Femur (tissue), 1 donor: ENCODE results near the gene LGI2.
"Not testable (repeated sequence)": the region's sequence is repeated elsewhere in the genome, so short reads cannot be mapped to it uniquely, and the experiment has no call there.

Source experiments
- DNase-seq: peaks from one replicate; pipeline ENCODE4 v3.0.0-alpha.2; 2017

The LGI2 gene, protein sequence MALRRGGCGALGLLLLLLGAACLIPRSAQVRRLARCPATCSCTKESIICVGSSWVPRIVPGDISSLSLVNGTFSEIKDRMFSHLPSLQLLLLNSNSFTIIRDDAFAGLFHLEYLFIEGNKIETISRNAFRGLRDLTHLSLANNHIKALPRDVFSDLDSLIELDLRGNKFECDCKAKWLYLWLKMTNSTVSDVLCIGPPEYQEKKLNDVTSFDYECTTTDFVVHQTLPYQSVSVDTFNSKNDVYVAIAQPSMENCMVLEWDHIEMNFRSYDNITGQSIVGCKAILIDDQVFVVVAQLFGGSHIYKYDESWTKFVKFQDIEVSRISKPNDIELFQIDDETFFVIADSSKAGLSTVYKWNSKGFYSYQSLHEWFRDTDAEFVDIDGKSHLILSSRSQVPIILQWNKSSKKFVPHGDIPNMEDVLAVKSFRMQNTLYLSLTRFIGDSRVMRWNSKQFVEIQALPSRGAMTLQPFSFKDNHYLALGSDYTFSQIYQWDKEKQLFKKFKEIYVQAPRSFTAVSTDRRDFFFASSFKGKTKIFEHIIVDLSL

DNA sequence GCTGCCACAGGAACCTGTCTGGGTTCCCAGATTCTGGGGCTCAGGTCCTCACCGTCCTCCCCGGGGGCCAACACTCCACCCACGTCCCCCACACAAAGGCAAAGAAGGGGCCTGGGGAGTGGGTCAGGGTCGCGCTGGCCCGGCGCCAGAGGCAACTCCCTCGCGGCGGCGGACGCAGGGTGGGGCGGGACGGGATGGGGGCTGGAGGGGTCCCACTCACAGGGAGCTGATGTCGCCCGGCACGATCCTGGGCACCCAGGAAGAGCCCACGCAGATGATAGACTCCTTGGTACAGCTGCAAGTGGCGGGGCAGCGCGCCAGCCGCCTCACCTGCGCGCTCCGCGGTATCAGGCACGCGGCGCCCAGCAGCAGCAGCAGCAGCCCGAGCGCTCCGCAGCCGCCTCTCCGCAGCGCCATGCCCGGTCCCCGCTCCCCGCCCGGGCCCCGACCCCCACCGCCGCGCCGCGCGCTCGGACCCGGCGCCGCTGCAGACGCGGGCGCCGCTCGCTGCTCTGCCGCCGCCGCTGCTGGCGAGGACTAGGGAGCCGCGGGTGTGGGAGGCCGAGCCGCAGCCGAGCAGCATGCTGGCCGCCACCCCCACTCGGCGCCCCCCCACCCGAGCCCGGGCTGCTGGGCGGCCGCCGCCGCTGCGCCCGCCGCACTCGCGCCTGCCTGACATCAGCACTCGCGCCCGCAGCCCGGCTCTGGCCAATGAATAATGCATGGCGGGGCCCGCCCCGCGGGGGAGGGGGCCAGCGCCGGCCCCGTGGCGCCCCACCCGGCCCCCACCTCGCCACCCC, at the start of gene LGI2:
LGI2 (minus strand) TSS at position 670 of the 800 bp plus-strand sequence; CDS start at position 417, 253 bp downstream.
- peak; percentile 63 for DNase-seq

DNA sequence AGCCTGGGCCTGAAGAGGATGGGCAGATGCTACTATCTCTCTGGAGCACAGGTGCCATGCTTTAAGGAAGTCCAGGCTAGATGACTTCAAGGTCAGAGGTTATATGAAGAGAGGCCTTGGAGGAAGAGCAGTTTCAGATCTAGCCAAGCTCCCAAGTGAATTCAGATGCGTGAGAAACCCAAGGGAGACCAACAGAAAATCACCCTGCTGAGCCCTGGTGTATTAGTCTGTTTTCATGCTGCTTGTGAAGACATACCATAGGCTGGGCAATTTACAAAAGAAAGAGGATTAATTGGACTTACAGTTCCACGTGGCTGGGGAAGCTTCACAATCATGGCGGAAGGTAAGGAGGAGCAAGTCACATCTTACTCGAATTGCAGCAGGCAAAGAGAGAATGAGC, 47.8 kb upstream of the LGI2 start:
- no peak for DNase-seq

DNA sequence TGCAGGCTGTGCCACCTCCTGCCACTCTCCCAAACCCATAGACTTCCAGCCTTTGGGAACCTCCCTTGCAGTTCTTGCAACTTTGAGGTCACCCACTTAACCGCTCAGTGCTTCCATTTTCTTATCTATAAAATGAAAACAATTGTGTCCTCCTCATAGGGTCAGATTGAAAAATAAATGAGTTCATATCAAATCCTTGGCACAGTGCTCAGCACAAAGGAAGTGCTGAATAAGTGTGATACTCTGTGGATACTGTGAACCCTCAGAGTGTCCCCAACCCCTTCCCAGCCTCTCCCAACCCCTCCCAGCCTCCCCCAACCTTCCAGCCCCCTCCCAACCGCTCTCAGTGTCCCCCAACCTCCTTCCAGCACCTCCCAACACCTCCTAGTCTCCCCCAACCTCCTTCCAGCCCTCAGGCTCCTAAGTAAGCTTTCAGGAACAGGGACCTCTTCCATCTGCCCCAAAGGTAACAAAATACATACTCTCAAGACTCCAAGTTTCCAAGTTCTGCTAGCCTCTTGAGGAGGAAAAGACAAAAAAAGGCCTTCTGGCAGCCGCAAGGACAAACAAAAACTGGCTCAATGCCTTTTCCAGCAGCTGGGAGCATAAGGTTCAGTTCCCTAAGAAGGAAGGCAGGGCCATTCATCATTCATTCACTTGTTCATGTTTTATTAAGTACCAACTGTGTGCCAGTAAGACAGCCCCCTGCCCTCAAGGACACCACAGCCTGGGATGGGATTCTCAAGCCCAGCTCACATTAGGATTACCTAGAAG, 46.1 kb upstream of the LGI2 start:
- no peak for DNase-seq

DNA sequence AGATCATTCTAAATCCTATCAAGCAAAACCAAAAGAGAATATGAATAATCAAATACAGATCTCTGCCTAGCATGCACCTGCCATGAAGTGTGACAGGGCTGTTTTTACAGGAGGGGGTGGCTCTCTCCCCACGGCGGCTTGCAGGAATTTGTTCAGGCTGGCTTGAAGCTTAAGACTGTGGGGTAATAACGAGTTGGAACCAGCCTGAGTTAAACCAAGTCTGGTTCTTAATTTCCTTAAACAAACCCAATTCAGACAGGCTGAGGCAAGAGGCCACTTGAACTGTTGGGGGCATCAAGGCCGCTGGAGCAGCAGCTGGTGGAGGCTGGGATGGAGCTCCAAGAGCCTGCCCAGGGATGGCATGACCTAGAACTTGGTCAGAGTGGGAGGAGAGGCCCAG, 45.1 kb upstream of the LGI2 start:
- DNase-seq, result no peak

DNA sequence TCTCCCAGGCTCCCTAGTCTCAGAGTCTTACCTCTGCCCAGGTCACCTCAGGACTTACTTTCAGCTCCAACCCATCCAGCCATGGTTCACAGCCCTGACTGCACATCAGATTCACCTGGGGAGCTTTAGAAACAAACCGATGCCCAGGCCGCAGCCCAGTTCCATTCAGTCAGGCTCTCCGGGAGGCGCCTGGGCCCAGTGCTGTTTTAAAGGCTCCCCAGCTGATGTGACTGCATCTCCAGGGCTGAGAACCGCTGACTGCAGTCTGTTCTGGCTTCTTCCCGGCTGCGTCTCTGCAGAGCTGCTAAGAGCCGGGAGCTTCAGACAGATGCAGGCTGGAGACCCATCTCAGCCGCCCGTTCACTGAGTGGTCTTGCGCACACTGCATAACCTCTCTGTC, 44.4 kb upstream of the LGI2 start:
- DNase-seq, result no peak

DNA sequence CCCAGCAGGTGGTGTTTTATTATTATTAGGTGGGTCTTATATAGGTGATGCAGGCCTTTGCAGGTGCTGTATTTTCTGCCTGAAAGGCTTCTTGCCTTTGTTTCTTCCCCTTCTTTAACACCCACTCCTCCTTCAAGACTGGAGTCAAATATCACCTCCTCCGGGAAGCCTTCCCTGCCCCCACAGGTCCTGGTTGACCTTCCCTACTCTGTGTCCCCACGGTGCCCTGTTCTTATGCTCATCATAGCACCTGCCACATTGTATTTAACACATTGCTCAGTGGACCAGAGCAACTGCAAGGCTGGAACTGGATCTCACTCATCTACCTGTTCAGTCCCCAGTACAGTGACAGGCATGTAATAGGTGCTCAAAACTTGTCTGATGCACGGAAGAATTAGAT, 39.8 kb upstream of the LGI2 start:
- DNase-seq, result no peak

DNA sequence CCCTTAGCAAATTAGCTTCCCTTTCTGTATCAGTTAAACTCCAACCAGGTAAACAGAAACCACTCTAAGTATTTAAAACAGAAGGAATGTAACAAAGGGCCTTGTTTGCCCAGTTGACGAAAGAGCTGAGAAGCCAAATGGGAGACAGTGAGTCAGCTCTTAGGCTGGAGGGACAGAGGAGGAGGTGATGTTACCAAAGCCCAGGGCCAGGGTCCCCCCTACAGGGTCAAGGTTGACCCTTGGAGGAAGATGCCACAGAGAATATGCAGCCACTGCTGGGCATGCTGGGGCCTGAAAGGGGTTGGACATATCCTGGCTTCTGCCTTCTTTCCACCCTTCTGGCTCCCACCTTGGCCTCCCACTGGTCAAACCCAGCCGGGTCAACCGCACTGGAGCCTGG, 38.3 kb upstream of the LGI2 start:
- no peak for DNase-seq

DNA sequence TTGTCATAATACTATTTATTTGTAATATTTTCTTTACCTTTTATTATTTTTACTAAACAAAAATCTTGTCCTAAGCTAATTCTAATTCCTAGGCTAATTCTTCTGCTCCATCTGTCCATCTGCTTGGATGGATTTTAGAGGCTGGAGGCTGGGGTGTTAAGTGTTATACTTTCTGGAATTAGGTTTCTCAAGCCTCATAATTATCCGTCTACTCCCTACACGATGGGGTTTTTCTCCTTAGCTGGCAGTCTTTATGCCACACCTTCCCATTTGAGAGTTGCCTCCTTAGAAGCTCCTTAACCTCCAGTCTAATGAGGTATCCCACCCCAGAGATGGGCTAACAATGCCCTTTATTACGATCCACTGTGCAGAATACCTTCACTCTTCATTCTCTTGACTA, 37.6 kb upstream of the LGI2 start:
- DNase-seq, result no peak

DNA sequence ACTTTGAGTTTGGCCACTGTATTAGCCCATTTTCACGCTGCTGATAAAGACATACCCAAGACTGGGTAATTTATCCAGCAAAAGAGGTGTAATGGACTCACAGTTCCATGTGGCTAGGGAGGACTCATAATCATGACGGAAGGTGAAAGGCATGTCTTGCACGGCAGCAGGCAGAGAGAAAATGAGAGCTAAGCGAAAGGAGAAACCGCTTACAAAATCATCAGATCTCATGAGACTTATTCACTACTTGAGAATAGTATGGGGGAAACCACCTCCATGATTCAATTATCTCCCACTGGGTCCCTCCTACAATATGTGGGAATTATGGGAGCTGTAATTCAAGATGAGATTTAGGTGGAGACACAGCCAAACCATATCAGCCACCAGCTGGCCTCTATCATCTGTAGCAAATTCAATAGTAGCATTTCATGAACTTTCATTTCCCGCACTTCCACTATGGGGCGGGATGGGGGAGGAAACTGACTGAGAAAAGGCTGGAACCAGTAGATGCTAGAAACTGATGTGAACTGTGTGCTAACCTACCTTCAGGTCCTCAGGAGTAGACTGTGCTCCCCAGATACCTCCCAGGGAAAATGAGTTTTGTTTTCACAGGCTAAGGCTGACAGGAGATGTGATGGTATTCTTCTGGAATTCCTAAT, 35.3 kb upstream of the LGI2 start:
- DNase-seq, result no peak

DNA sequence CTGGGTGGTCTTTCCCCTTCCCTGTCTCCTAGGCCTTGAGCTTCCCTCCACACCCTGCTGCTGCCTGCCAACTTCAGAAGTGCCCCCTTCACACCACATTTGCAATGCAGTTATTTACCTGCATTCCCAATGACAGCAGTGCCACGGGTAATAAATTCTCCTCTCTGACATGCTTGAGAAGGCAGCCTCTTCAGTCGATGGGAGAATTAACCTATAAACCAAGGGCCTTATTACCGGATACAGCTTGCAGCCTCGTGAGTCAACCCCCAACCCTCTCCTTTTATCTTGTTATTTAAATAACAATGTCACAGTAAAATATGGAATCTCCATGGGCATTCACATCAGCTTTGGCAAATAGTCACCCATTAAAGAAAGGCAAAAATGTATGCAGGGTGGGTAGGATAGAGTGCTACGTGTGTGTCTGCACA, 34.7 kb upstream of the LGI2 start:
- DNase-seq, result no peak

DNA sequence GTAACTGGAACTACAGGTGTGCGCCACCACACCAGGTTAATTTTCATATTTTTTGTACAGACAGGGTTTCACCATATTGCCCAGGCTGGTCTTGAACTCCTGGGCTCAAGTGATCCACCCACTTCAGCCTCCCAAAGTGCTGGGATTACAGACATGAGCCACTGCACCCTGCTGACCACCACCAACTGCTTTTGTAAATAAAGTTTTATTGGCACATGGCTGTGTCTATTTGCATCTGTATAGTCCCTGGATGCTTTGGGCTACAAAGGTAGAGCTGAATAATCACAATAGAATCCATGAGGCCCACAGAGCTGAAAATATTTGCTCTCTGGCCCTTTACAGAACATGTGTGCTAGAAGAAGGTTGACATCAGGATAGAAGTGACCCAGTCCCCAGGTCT, 33.7 kb upstream of the LGI2 start:
- not testable (repeated sequence) for DNase-seq

DNA sequence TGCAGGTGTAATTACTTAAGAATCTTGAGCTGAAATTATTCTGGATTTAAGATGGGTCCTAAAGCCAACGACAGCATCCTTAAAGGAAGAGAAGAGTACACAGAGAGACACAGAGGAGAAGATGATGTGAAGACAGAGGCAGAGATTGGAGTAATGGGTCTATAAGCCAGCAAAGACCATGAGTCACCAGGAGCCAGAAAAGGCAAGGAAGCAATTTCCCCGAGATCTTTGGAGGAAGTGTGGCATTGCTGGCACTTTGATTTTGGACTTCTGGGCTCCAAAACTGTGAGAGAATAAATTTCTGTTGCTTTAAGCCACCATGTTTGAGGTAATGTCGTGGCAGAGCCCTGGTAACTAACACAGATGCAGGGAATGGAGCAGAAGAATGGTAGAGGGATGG, 32.4 kb upstream of the LGI2 start:
- DNase-seq, result no peak

DNA sequence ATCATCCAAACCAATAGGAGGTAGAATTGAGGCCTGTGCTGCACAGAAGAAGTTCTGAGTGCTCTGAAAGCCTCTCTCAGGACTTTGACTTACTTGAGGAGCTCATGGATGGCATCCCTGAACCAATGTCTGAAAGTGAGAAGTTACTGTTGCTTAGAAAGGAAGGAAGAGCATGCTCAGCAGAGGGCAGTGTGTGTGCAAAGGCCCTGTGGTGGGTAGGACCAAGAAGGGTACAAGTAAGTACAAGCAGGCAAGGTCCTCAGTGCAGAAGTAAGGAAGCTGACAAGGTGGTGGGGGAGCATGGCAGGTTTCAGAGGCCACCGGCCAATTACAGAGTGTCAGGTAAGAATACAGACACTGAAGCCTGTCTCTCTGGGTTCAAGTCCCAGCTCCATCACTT, 31.4 kb upstream of the LGI2 start:
- no peak for DNase-seq

DNA sequence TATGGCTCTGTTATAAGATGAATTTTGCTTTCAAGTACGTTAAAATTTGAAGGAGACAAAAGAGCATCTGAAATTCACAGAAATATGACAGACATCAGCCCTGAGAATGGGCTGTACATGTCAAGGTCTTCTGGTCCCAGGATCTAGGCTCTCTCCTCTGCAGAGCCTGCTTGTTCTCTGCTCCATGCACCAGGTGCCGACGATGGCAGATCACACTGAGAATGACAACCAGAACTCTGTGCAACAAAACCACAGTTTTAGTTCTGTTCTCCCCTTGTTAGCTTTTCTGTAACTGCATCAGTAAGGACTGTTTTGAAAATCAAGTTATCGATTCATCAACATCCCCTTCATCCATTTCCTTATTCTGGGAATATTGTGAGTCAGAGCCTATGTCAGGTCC, 30.9 kb upstream of the LGI2 start:
- DNase-seq, result no peak

DNA sequence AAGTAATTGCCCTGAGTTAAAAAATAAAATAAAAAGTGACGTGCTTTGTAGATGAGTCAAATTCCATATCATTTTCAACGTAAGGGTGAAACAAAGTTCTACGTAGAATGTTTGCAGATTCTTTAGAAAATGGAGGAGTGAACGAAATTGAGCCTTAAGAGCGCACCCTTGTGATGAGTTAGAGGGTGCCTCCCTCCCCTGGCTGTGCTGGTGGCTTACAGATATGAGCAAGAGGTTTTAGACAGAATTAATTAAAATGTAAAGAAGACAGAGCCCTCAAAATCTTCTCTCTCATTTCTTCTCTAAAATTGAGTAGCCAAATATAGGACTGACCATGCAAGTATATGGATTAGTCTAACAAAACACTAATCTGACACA, 30.2 kb upstream of the LGI2 start:
- DNase-seq, result no peak

DNA sequence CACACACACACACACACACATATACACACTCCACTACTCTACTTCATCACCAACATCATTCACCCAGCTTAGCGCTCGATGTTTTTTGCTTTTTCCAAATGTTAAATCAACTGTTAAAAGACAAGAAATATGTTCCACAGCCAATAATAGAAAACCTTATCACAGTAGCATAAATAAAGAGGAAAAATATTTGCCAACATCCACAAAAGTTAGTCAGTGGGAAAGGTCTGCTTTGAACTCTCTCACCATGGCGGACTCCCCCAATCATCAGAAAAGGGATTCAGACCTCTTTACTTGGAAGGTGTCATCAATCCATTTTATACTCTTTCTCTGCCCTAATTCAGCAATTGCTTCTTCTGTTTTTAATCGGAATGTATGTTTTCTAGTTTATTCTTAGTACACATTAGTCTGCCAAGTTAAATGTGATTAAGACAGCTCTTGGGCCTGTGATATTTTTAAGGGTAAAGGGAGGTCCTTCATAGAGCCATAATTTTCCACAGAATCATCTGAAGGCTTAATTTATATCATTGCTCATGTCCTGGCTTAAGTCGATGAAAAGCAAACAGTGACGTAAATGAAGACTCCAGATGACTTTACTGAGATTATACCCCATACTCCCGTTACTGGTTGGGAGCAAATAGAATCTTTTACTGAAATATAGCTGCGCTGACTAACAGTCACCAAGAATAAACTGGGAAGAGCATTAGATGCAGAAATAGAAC, 29.7 kb upstream of the LGI2 start:
- DNase-seq, result no peak

DNA sequence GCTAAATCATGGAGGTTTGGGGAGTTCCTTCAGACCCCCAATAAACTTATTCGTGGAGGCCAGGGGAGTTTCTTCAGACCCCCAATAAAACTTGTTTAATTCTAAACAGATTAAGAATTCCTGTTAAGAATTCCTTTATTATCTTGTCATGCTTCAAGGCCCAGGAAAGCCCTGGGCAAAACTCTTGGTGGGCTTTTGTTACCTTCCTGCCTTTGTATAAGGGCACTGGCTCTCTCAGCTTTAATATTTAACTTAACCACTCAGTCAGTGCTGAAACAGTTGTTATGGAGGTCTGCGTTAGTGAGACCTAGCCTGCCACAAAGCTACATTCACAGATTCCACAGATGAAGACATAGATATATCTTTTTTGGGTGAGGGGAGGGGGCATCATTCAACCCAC, 29.0 kb upstream of the LGI2 start:
- DNase-seq, result no peak

DNA sequence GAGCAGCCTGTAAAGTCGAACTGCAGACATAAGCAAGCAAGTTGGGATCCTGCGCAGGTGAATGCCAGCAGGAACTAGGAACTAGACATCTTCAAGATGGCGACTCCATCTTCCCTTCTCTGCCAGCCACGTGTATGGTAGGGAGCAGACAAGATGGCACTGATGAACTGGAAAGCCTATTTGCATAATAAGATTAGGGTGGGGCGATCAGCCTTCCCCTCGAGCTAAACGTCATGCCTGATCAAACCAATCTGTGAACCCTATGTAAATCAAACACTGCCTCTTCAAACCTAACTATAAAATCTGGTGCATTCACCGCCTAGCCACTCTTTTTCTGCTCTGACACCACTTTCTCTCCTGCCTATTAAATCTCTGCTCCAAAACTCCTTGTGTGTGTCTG, 28.1 kb upstream of the LGI2 start:
- no peak for DNase-seq

DNA sequence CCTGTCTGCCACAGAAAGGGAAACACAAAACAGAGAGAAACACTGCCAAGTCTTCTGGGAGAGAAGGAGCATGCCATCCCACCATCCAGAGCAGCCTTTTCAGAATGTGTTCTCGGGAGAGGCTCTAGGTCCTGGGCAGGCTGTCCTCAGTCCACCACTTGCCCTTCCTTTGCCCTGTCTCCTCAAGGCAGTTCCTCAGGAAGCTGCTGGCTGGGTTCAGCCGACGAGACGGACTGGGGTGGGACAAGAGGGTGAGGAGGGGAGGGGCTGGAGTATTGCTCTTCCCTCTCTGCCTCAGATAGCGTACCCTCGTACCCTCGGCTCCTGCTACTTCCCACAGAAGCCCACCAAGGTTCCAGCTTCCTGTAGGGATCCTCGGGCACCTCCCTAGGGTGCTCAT, 26.6 kb upstream of the LGI2 start:
- no peak for DNase-seq

DNA sequence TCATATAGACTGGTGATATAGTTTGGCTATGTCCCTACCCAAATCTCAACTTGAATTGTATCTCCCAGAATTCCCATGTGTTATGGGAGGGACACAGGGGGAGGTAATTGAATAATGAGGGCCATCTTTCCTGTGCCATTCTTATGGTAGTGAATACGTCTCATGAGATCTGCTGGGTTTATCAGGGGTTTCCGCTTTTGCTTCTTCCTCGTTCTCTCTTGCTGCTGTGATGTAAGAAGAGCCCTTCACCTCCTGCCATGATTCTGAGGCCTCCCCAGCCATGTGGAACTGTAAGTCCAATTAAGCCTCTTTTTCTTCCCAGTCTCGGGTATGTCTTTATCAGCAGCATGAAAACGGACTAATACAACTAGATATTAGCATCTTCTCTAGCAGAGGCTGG, 21.3 kb upstream of the LGI2 start:
- DNase-seq, result not testable (repeated sequence)

DNA sequence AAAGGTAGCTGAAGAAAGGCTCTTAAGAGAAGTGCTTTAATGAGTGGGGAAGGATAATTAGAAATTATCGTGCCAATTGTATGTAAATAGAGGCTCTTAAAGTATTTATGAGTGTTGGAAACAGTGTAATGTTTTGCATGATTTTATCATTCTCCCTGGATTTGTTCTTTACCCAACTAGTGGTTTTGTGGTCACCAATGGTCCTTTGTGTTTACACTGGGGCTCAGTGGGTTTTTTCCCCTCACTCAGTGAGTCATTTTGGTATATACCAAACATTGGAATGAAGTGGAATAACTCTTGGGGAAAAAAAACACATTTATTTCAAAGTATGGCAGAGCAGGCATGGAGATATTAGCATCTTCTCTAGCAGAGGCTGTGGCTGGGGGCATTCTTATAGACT, 20.8 kb upstream of the LGI2 start:
- no peak for DNase-seq
